ENCODE results near the gene R3HDM2.
"Not testable (repeated sequence)": the region's sequence is repeated elsewhere in the genome, so short reads cannot be mapped to it uniquely, and the experiment has no call there.

DNA sequence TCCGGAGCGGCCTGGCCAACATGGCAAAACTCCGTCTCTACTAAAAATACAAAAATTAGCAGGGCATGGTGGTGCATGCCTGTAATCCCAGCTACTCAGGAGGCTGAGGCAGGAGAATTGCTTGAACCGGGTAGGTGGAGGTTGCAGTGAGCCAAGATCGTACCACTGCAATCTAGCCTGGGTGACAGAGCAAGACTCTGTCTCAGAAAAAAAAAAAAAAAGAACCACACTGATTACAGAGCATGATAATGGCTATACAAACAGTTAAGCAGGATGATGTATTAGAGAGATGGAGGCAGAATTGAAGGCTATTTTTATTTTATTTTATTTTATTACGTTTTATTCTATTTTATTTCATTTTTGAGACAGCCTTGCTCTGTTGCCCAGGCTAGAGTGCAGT is 13.5 kb upstream of the R3HDM2 start:
- TF ChIP-seq POLR2A, POLR2AphosphoS5, EP300 (IDR thresholded peaks at IDR 0.05): not testable (repeated sequence)
- TF ChIP-seq, protein P1, sequence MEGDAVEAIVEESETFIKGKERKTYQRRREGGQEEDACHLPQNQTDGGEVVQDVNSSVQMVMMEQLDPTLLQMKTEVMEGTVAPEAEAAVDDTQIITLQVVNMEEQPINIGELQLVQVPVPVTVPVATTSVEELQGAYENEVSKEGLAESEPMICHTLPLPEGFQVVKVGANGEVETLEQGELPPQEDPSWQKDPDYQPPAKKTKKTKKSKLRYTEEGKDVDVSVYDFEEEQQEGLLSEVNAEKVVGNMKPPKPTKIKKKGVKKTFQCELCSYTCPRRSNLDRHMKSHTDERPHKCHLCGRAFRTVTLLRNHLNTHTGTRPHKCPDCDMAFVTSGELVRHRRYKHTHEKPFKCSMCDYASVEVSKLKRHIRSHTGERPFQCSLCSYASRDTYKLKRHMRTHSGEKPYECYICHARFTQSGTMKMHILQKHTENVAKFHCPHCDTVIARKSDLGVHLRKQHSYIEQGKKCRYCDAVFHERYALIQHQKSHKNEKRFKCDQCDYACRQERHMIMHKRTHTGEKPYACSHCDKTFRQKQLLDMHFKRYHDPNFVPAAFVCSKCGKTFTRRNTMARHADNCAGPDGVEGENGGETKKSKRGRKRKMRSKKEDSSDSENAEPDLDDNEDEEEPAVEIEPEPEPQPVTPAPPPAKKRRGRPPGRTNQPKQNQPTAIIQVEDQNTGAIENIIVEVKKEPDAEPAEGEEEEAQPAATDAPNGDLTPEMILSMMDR (IDR thresholded peaks at IDR 0.05), result not testable (repeated sequence)

Measured in suprapubic skin (tissue), 4 donors.